ENCODE results near the gene PLAAT5.

The PLAAT5 gene

DNA sequence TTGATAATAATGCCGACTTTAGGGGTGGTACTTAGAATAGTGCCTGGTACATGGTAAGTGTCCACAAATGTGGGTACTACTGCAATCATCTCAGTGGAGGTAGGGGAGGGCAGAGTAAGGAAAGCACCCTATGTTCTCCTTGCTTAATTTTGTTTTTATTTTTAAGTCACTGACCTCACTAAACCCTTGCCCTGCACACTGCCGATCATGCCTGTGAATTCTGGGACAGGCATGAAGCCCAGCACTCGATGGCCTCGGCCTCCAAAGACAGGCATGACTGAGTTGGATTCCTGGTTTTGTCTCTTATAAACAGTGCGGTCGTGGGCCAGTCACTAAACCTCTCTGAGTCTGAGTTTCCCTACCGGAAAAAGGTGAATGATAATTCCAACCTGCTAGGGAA, 21.8 kb upstream of the PLAAT5 start:
- DNase-seq (ENCODE audit: low spot score), result no peak

DNA sequence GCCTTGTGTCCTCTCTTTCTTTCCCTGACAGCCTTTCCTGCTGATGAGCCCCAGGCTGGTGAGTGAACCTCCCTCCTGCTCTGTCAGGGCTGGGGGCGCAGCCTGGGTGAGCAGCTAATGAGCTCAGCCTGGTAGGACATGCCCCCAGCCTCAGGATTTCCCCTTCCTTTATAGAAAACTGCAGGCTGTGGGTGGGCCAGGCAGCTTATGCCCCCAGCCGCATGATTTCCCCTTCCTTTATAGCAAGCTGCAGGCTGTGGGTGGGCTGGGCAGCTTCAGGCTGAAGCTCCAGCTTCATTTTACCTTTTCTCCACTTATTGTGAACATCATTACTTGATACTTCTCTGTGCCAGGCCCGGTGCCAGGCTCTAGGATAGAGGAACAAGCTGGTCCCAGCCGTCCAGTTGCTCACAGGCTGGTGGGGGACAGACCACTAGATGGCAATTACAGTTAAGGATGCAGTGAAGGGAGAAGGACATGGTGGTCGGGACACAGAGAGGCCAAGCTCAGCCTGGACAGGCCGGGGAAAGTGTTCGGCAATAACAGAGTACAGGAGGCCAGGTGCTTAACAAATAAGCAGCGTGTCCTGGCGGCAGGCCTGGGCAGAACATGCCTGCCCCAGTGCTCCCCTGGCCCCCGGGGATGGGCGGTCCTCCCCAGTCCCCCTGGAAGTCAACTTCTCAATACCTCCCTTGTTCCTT, 20.2 kb upstream of the PLAAT5 start:
- DNase-seq (ENCODE audit: low spot score), result no peak

DNA sequence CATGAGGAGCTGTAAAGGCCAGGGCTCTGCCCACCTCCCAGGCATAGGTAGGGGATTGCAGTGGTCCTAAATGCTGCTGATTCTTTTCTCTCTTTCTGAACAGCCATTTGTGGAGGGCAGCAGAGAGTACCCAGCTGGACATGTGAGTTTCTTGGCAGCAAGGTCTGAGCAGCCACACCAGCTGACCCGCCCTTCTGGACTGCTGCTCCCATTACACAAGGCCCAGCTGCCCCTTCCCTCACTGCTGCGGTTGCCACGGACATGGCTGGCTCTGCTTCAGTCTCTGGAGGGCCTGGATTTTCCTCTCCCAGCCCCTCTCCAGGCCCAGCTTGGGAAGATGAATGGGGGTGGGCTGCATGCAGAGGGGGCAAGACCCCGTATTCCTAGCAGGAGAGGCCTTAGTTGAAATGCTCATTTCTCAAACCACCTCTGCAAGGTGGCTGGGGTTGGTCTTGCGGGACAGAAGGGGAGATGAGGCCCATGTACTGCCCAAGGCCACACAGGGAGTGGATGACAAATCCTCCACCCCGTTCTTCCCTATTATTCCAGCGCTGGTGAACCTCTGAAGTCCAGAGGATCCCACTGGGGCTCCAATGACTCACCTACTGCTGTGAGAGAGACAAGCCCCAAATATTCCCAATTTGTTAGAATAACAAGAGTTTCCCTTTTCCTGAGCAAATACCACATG, 19.5 kb upstream of the PLAAT5 start:
- no peak for DNase-seq (ENCODE audit: low spot score)

DNA sequence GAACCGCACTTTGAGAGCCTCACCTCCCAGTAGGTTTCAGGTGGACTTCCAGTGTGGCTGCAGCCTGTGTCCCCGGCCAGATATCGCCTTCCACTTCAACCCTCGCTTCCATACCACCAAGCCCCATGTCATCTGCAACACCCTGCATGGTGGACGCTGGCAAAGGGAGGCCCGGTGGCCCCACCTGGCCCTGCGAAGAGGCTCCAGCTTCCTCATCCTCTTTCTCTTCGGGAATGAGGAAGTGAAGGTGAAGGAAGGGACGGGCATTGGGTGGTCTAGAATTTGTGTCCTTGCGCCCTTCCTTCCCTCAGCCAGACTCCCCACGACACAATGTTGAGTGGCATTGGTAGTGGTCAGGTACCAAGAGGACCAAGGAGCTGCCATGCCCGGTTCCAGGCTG, 17.8 kb upstream of the PLAAT5 start:
- no peak for DNase-seq (ENCODE audit: low spot score)

DNA sequence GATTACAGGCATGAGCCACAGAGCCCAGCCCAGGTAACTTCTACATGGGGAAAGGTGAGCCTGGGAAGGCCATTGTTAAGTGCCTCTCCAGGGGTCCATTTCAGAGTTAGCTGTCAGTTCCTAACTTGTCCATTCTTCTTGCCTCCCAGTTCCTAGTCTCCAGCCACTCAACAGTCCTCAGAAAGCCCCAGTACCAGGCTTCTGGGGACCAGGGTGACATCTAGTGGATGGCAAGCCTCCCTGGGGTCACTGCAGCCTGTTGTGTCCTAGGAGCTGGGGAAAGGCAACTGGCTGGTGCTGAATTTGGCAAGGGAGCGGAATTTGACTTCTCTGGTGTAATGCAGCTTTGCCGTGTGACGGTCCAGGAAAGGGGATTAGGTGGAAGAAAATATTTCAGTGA, 17.0 kb upstream of the PLAAT5 start:
- DNase-seq (ENCODE audit: low spot score), result peak; percentile 99

DNA sequence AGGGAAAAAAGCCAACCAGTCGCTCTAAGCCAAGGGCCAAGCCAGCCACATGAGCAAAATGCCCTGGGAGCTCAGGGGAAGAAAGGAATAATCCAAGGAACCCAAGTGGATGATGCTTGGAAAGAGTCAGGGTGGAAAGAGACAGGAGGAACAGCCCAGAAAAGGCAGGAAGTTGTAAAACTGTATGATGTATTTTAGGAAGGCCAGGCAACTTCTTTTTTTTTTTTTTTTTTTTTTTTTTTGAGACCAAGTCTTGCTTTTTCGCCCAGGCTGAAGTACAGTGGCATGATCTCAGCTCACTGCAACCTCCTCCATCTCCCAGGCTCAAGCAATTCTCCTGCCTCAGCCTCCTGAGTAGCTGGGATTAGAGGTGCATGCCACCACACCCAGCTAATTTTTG, 16.5 kb upstream of the PLAAT5 start:
- no peak for DNase-seq (ENCODE audit: low spot score)

DNA sequence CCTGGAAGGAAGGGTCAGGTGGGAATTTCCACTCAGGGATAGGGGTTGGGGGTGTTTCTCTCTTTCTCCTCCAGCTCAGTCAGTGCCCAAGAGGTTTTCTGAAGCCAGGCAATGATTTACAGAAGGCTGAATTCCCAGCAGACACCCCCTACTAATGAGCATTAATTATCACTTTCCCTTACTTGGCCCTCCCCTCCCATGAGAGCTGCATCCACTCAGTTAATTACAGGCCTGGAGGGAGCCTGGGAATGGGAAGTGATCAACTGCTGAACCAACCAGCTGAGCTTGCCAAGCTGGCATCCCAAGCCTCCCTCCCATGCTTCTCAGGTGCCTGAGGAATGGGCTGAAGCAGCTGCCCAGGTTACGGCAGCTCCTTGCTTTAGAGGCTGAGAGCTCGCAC, 15.9 kb upstream of the PLAAT5 start:
- DNase-seq (ENCODE audit: low spot score), result no peak

DNA sequence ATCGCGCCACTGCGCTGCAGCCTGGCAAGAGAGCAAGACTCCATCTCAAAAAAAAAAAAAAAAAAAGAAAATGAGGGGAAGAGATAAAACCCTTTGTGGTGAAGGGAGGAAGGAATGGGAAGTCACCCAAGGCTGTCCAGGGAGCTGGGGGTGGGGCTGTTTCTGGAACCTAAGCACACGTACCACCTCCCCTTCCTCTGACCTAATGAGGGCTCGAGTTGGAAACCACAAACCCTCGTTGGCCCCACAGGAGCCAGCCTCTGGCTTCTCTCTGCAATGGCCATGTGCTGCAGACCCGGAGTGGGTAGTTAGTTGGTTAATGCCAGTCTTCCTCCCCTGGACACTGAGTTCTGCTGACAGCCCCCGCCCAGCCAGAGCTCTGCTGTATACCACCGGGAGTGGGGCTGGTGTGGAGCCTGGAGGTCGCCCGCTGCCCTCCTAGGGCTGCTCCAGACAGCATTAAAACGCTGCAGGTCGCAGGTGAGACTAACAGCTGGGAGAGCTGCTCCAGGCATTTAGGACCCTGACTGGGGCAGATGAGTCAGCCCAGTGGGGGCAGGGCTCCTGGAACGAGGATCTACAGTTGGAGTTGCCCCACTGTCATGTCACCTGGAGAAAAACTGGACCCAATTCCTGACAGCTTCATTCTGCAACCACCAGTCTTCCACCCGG, 15.0 kb upstream of the PLAAT5 start, which contains the start of gene LGALS12:
Gene LGALS12, plus strand, starts transcription at position 228 of the 672 bp plus-strand sequence. Its CDS starts 375 bp downstream, at position 603.
- DNase-seq (ENCODE audit: low spot score), result no peak

DNA sequence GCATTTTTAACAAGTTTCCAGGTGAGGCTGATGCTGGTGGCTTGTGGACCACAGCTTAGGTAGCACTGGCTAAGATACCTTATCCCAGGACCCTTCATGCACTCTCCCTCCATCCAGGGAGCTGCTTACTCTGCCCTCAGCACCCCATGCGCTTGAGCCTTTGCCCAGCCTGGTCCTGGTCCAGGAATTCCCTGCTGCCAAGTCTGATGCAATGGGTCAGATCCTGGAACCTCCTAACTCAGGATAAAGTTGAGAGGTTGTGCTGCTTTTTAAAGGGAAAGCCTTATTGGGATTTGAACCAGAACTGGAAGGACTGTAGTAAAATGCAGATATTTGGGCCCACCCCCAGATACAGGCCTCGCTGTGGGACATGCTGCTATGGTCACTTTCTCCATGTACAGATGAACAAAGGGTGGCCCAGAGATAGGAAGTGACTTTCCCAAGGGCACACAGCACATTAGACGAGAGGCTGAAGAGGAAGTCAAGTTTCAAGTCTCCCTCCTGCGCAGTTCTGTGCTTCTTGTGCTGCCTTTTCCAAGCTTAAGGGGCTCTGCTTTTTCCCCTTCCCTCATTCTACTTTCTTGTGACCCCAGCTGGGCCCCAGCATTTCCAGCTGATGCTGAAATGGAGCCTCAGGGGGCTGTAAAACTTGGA, 14.1 kb upstream of the PLAAT5 start:
- no peak for DNase-seq (ENCODE audit: low spot score)

DNA sequence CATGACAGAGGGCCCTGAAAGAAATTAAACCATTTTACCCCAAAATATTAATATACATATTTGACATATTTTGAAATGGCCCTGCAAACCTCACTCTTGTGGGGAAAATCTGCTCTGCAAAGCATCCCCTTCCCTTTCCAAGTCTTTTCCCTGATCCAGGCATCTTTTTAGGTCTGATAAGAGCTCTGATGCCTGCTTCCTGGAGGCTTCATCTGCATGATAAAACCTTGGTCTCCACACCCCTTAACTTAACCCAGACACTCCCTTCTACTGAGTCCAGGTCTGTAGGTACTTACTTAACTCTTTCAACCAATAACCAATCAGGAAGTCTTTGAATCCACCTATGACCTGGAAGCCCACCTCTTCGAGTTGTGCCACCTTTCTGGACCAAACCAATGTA, 13.1 kb upstream of the PLAAT5 start:
- DNase-seq (ENCODE audit: low spot score), result no peak

DNA sequence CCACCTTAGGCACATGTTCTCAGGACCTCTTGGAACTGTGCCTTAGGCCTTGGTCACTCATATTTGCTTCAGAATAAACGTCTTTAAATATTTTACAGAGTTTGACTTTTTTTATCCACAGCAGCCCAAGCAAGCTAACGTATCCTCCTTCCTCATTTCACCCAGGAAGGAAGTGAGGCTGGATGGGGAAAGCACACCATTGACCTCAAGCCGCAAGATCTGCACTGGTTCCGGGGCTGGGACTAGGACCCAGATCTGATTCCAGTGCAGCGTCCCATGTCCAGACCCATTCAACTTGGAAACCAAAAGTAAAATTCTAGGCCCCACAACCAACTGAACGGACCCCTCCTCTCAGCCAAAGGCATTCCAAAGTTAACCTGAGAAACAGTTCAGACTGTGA, 12.5 kb upstream of the PLAAT5 start:
- no peak for DNase-seq (ENCODE audit: low spot score)

DNA sequence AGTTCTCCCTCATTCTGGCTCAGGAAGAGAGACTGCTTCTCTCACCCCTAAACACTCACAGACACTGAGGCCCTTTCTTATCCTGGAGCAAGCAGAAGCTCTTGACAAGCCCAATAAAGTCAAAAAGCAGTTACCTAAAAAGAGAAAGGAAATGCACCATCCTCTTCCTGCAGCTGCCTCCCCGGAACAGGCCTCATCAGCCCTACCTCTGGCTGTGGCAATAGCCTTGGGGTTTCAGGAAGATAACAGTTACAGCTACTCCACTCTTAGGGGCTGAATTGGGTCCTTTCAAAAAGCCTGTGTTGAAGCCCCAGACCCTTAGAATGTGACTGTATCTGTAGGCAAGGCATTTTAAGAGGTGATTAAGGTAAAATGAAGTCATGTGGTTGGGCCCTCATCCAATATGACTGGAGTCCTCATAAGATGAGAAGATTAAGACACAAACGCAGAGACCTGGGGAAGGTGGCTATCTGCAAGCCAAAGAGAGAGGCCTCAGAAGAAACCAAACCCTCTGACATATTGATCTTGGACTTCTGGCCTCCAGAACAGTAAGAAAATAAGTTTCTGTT, 11.4 kb upstream of the PLAAT5 start:
- DNase-seq (ENCODE audit: low spot score), result no peak

DNA sequence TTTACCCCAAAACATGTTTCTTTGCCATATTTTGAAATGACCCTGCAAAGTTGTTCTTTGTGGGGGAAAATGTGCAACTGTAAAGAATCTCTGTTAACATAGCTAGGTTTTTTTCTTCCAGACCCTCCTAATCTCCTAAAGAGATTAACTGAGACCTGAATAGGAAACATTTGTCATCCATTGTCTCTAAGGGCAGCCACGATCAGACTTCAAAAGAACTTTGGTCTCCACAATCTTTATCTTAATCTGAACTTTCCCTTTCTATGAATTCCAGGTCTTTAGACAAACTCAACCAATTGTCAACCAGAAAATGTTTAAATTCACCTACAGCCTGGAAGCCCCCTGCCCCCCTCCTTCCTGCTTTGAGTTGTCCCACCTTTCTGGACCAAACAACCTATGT, 10.3 kb upstream of the PLAAT5 start:
- no peak for DNase-seq (ENCODE audit: low spot score)

DNA sequence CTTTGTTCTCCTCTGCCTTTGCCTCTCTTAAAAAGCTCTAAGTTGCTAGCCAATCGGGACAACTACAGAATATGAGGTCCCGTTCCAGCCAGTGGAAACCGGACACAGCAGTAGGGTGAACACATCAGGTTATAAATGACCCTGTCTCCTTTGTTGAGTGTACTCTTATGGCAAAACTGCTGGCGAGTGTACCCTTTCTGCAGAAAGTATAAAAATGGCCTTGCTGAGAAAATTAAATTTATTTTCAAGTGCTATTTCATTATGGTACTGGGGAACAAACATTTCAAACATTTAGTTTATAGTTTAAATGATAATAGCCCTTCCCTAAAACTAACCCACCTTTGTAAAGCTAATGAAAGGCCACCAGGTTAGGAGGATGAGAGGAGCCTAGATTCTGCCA, 8.9 kb upstream of the PLAAT5 start:
- DNase-seq (ENCODE audit: low spot score), result no peak

DNA sequence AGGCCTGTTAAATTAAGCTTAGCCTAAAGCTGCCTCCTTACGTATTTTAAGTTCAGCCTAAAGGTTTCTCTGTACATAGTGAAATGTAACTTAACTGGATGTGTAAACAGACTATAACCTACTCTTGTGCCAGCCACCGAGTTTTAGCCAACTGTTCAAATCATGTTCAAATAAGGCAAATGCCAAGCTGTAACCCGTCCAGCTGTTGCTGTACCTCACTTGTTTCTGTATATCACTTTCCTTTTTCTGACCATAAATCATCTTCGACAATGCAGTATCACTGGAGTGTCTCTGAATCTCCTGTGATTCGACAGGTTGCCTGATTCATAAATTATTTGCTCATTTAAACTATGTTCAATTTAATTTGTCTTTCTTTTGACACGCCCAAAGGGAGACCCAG, 4.0 kb upstream of the PLAAT5 start:
- no peak for DNase-seq (ENCODE audit: low spot score)

DNA sequence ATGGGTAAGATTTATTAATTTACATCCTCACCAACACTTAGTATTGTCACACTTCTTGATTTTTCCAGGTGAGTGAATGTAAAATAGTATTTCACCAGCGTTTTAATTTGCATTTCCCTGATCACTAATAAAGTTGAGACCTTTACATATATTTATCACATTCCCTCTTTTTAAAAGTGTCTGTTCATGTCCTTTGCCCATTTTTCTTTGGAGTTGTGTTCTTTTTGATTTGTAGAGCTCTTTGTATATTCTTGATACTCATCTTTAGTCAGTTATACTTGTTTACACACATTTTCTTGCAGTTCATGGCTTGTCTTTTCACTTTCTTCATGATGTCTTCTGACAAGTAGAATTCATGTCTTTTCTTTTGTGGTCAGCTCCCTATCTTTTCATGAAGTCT, 2.2 kb upstream of the PLAAT5 start:
- no peak for DNase-seq (ENCODE audit: low spot score)

DNA sequence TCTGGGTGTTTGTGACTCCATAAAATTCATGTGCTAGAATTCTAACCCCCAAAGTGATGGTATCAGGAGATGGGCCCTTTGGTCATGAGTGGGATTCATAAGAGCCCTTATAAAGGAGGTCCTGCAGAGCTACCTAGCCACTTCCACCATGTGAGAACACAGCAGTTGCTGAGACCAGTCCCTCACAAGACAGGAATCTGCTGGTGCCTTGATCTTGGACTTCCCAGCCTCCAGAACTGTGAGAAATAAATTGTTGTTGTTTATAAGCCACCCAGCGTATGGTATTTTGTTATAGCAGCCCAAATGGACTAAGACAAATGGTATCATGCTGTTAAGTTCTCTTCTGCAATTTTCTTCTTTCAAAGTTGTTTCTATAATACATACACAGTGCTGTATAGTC, 1.5 kb upstream of the PLAAT5 start:
- no peak for DNase-seq (ENCODE audit: low spot score)

DNA sequence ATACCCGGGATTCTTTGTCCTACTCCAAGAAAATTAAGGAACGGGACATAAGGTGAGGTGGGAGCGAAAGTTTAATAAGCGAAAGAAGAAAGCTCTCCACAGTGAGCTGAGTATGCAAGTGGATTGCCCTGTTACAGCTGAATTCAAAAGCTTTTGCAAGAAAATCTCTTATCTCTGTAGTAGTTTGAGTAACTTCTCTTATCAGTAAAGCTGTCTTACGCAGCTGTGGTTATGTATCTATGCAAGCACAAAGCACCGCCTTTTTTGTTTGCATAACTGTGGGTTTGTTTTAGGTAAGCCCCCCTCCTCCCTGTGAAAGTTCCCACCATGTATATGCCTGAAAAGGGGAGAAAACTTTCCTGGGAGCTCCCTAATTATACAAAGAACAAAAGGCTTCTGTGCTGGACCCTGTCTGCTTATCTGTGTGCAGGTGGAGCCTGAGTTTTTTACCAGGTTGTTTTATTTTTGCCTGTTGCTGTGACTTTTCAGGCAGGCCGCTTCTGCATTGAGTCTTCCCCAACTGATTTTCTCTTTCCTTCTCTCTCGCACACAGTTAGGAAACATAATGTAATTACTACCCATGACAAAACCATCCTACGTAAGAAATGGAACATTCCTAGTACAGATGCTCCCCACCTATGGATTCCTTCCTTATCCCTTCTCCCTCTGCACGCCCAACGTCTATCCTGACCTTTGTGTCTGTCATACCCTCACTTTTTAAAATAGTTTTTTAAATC, 837 bp upstream of the PLAAT5 start:
- peak; percentile 82 for DNase-seq (ENCODE audit: low spot score)

DNA sequence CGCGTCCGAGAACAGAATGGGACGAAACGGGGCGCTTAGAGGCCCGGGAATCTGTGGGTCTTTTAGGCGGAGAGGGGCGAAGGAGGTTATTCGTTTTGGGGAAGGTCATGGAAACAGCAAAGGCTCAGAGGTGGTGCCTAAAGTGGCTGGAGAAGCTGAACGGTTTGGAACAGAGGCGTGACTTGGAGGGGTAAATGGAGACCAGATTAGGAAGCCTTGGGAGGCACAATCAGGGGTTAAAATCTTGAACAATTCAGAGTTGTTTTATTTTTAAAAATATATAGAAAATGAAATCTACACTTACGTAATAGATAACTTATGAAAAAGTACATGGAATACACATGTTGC, 247 bp upstream of the PLAAT5 start:
- DNase-seq (ENCODE audit: low spot score), result no peak

DNA sequence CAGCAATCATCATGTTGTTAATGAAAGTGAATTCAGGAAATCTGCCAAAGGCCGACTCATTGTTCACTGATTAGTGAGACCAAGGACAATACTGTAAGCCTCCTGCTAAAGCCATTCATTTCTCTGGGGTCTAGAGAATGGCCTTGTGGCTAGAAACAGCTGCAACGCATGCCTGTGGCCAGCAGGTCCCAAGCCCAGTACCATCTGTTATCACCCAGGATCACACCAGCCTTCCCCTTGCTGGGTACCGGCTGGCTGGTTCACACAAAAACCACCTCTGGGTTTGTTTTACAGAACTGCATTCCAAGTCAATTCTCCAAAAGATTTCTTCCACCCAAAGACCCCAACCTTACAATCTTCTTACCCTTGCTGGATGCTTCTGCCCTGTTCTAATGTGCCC, 1.1 kb downstream of the PLAAT5 start:
- peak; percentile 71 for DNase-seq (ENCODE audit: low spot score)

DNA sequence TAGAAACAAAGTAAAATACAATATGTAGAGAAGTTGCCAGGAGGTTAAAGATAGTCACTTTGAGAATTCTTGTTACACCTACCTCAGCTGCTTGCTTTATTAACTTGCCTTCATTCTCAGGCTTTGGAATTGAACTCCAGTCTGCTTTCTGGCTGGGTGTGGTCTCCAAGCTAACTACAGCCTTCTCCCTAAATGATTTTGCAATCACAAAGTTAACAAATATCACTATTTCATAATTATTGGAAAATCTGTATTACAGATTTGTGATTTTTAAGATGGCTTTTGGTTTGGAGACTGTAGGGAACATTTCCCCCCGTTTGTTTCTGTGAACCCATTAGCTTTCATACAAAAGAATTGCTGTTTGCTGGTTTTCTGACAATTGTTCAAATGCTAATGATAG, 2.2 kb downstream of the PLAAT5 start:
- no peak for DNase-seq (ENCODE audit: low spot score)

DNA sequence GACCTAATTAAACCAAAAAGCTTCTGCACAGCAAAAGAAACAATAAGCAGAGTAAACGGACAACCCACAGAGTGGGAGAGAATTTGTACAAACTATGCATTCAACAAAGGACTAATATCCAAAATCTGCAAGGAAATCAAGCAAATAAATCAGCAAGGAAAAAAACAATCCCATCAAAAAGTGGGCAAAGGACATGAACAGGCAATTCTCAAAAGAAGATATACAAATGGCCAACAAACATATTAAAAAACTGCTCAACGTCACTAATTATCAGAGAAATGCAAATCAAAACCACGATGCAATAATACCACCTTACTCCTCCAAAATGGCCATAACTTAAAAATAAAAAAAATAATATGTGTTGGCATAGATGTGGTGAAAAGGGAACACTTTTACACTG, 5.2 kb downstream of the PLAAT5 start:
- DNase-seq (ENCODE audit: low spot score), result no peak

All from HuH-7 (cell line).